OCI-LY7 (cell line): Measurements from ENCODE around the gene SLC35F4. TPM values are rescaled to one million over a fixed set of nuclear protein-coding genes. Genes with fewer than 3 reads are reported as not detected.

ENCODE experiments used
- BruUV-seq: library from RNA; stranded (reverse); fragments of 400-500 nt; replicated peaks from 2 replicates; lab custom pipeline; 2021; lab: Mats Ljungman, UMichigan
- CTCF ChIA-PET: fragments of 300-600 bp; sonication (Branson Sonifier 250); formaldehyde crosslinking; loops from one replicate; lab custom pipeline; 2022; ENCODE audit warnings: antibody characterized with exemption; ENCODE audit not compliant: unreplicated experiment; lab: Charles Lee
- POLR2A ChIA-PET: fragments of 300-600 bp; sonication (Branson Sonifier 250); formaldehyde crosslinking; loops from one replicate; lab custom pipeline; 2022; ENCODE audit warnings: antibody characterized with exemption; lab: Charles Lee
- DNase-seq: peaks from one replicate; pipeline ENCODE4 v3.0.0-alpha.2; 2015; ENCODE audit warnings: low spot score
- H2AFZ ChIP-seq: fragments of 200-600 bp; sonication (generic), shearing (Covaris generic); 2 replicates; pipeline ENCODE4 v1.6.1; 2014; ENCODE audit warnings: mild to moderate bottlenecking, antibody characterized with exemption, low read length, moderate library complexity
- H3K27ac ChIP-seq: fragments of 200-600 bp; sonication (generic); 2 replicates; pipeline ENCODE4 v1.5.1; 2014; ENCODE audit warnings: mixed run types, low read depth, mild to moderate bottlenecking, moderate library complexity, low read length, inconsistent platforms; ENCODE audit not compliant: poor library complexity, severe bottlenecking
- H3K36me3 ChIP-seq: fragments of 200-600 bp; sonication (generic); 2 replicates; pipeline ENCODE4 v1.6.1; 2014; ENCODE audit warnings: mild to moderate bottlenecking, antibody characterized with exemption, low read length, moderate library complexity, mixed read lengths; ENCODE audit not compliant: insufficient read depth
- H3K4me1 ChIP-seq: fragments of 200-600 bp; sonication (generic); 2 replicates; pipeline ENCODE4 v1.5.1; 2014; ENCODE audit warnings: mild to moderate bottlenecking, low read length; ENCODE audit not compliant: insufficient read depth, poor library complexity, severe bottlenecking
- H3K4me2 ChIP-seq: fragments of 200-600 bp; sonication (generic); 2 replicates; pipeline ENCODE4 v1.6.1; 2014; ENCODE audit warnings: mild to moderate bottlenecking, low read length
- H3K4me3 ChIP-seq: fragments of 200-600 bp; sonication (generic); 2 replicates; pipeline ENCODE4 v1.5.1; 2014; ENCODE audit warnings: mild to moderate bottlenecking, low read depth, low read length; ENCODE audit not compliant: poor library complexity, severe bottlenecking
- H3K79me2 ChIP-seq: fragments of 200-600 bp; sonication (generic); 2 replicates; pipeline ENCODE4 v1.6.1; 2016; ENCODE audit warnings: low read depth, mild to moderate bottlenecking, low read length, moderate library complexity, mixed read lengths; ENCODE audit not compliant: insufficient read depth
- H3K9me2 ChIP-seq: fragments of 200-600 bp; sonication (generic); 2 replicates; pipeline ENCODE4 v1.6.1; 2016; ENCODE audit warnings: mild to moderate bottlenecking, low read length, mixed read lengths; ENCODE audit not compliant: insufficient read depth
- H3K9me3 ChIP-seq: fragments of 200-600 bp; sonication (generic); 2 replicates; pipeline ENCODE4 v1.6.1; 2014; ENCODE audit warnings: mild to moderate bottlenecking, mixed run types, low read length, mixed read lengths
- H4K20me1 ChIP-seq: fragments of 200-600 bp; sonication (generic); 2 replicates; pipeline ENCODE4 v1.6.1; 2014; ENCODE audit warnings: mild to moderate bottlenecking, antibody characterized with exemption, low read length, moderate library complexity, mixed read lengths; ENCODE audit not compliant: insufficient read depth
- CTCF ChIP-seq: fragments of 200-600 bp; sonication (generic); conservative IDR thresholded peaks from 2 replicates; pipeline ENCODE4 v1.5.1; 2014; ENCODE audit warnings: mild to moderate bottlenecking, antibody characterized with exemption, low read length, moderate library complexity, mixed read lengths
- EZH2phosphoT487 ChIP-seq: fragments of 200-600 bp; sonication (generic); IDR thresholded peaks from 2 replicates; pipeline ENCODE4 v1.6.1; 2018; ENCODE audit warnings: low read depth, borderline replicate concordance, mild to moderate bottlenecking, mixed run types, antibody characterized with exemption, low read length, moderate library complexity, mixed read lengths
- intact Hi-C: fragments of 100-400 bp; cut with micrococcal nuclease; formaldehyde crosslinking; loops from one replicate; pipeline ENCODE4 v1.10.0; 2022; ENCODE audit not compliant: unreplicated experiment
- total RNA-seq, 2 experiments: library from RNA; depleted of rRNA in 1 of 2; stranded (reverse); fragments of >200 nt in 1 of 2; shearing (Covaris generic) in 1 of 2; gene quantifications; 2 replicates each; pipeline ENCODE4 v1.2.3, GENCODE V29; 2014 to 2022

The SLC35F4 gene
- total RNA-seq, 2 experiments from 2014 or later: not detected

DNA sequence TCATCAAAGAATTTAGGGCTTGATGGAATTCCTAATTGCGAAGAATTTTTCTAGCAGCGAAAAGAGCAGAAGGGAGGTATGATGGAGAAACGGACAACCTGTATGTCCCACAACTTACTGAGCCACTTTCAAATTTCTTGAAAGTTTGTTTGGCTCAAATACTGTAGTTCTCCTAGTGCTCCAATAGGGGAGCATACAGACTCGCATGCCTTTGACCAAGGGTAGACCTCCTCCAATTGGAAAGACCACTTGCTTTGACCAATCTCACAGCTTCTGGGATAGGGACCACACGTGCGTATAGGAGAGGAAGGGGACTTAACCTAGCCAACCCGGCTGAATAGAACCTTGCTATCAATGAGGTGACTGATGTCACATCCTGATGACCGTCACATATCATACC, 28.6 kb downstream of the SLC35F4 start:
- CTCF ChIA-PET: no interaction called here
- no peaks in the 10 kb centered on the region for H4K20me1 ChIP-seq
- no peak overlapping the region for H3K4me3 ChIP-seq
- H3K79me2 ChIP-seq: no peaks in the 10 kb centered on the region
- no peaks in the 10 kb centered on the region for H3K9me3 ChIP-seq
- no peak overlapping the region for H3K4me2 ChIP-seq
- DNase-seq: no peak
- H3K4me1 ChIP-seq: no peaks in the 10 kb centered on the region
- intact Hi-C loops: no loop called here
- no peaks in the 10 kb centered on the region for H3K36me3 ChIP-seq
- POLR2A ChIA-PET: no interaction called here
- no peak overlapping the region for H2AFZ ChIP-seq
- no peaks in the 10 kb centered on the region for H3K9me2 ChIP-seq
- H3K27ac ChIP-seq: no peak overlapping the region
- no peak for TF ChIP-seq EZH2phosphoT487
- no peak for TF ChIP-seq CTCF
- no TSS peak for BruUV-seq

- Histone ChIP-seq H4K20me1 (no peaks in the 10 kb centered on the region), H3K9me2 (no peaks in the 10 kb centered on the region), H3K4me3 (no peak overlapping the region), H3K4me1 (no peaks in the 10 kb centered on the region), H3K79me2 (no peaks in the 10 kb centered on the region), H3K4me2 (no peak overlapping the region), H3K36me3 (no peaks in the 10 kb centered on the region), H2AFZ (no peak overlapping the region), H3K9me3 (no peaks in the 10 kb centered on the region), H3K27ac (no peak overlapping the region)
- intact Hi-C loops: no loop called here
- ChIA-PET CTCF (no interaction called here), POLR2A (no interaction called here)
- DNase-seq: no peak
- TF ChIP-seq CTCF: no peak
- no peak for TF ChIP-seq EZH2phosphoT487
- BruUV-seq: no TSS peak
Observed at GRCh38 chr14:57835766-57836165, 30.1 kb downstream of the SLC35F4 start.

- ChIA-PET POLR2A (no interaction called here), CTCF (no interaction called here)
- no TSS peak for BruUV-seq
- H3K9me2 ChIP-seq: no peaks in the 10 kb centered on the region
- no peak for DNase-seq
- intact Hi-C loops: no loop called here
- no peaks in the 10 kb centered on the region for H3K9me3 ChIP-seq
- no peaks in the 10 kb centered on the region for H3K4me1 ChIP-seq
- no peaks in the 10 kb centered on the region for H4K20me1 ChIP-seq
- no peak overlapping the region for H3K4me3 ChIP-seq
- H3K27ac ChIP-seq: no peak overlapping the region
- H3K4me2 ChIP-seq: no peak overlapping the region
- no peaks in the 10 kb centered on the region for H3K36me3 ChIP-seq
- TF ChIP-seq CTCF (no peak), EZH2phosphoT487 (no peak)
- H2AFZ ChIP-seq: no peak overlapping the region
- no peaks in the 10 kb centered on the region for H3K79me2 ChIP-seq
Observed at GRCh38 chr14:57834961-57835360, 30.9 kb downstream of the SLC35F4 start.
